Panc1 (cell line): ENCODE results near the gene NTN4.

Experiments
- CTCF ChIP-seq: fragments of 450-650 bp; IDR thresholded peaks from 2 replicates; pipeline ENCODE4 v1.5.1; 2017; ENCODE audit warnings: mild to moderate bottlenecking
- POLR2AphosphoS5 ChIP-seq: IDR thresholded peaks from 2 replicates; pipeline ENCODE4 v1.6.1; 2012; ENCODE audit warnings: mild to moderate bottlenecking, low read depth, low read length, moderate library complexity
- REST ChIP-seq, 2 experiments: IDR thresholded peaks; 2 replicates each; pipeline ENCODE4 v1.6.1; 2011 to 2012; ENCODE audit warnings: low read depth in 2 of 2, control low read depth in 1 of 2, low read length in 1 of 2, mild to moderate bottlenecking in 1 of 2, moderate library complexity in 1 of 2; ENCODE audit not compliant: insufficient read depth in 1 of 2

GRCh38 chr12:95637471-95638155, 153.0 kb downstream of the NTN4 start:
- TF ChIP-seq CTCF (no peak), POLR2AphosphoS5 (no peak), REST (IDR thresholded peaks at IDR 0.05; ENCODE audit: insufficient read depth in 1 of 2, low read depth in 2 of 2, low read length in 1 of 2) (no peak)
